ENCODE measurements around the gene NEU4.
"Not testable (repeated sequence)": the region's sequence is repeated elsewhere in the genome, so short reads cannot be mapped to it uniquely, and the experiment has no call there.

NEU4 gene

GRCh38 chr2:241808721-241809382 lies at the start of gene NEU4:
Gene NEU4, plus strand, starts transcription at chr2:241809193. Its CDS starts 5,292 bp downstream, at chr2:241814485.
- no peak for DNase-seq

- not testable (repeated sequence) for DNase-seq
Measured at GRCh38 chr2:241759893-241760292, 49.1 kb upstream of the NEU4 start.

DNA sequence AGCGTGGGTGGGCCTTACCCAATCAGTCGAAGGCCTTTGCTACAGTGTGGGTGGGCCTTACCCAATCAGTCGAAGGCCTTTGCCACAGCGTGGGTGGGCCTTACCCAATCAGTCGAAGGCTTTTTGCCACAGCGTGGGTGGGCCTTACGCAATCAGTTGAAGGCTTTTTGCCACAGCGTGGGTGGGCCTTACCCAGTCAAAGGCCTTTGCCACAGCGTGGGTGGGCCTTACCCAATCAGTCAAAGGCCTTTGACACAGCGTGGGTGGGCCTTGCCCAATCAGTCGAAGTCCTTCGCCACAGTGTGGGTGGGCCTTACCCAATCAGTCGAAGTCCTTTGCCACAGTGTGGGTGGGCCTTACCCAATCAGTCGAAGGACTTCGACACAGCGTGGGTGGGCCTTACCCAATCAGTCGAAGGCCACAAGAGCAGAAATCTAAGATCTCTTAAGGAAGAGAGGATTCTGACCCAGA lies 48.7 kb upstream of the NEU4 start:
- no peak for DNase-seq

GRCh38 chr2:241762321-241762932 lies 46.6 kb upstream of the NEU4 start:
- DNase-seq: no peak

DNA sequence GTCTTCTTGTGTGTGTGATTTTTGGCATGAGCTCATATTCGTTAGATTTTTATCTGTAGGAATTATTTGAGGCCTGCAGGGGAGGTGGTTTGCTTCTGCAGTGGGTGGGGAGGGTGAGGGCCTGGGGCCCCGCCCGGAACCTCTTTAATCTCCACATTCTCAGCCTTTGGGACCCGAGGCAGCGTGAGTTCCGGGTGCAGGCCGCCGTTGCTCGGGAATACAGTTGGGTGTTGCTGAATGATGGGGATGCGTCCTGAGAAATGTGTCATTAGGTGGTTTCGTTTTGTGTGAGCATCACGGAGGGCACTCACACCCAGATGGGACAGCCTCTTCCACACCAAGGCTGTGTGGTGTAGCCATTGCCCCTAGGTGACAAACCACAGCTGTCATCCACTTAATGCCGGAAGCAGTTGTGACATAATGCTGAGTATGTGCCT lies 46.0 kb upstream of the NEU4 start:
- DNase-seq: no peak

DNA sequence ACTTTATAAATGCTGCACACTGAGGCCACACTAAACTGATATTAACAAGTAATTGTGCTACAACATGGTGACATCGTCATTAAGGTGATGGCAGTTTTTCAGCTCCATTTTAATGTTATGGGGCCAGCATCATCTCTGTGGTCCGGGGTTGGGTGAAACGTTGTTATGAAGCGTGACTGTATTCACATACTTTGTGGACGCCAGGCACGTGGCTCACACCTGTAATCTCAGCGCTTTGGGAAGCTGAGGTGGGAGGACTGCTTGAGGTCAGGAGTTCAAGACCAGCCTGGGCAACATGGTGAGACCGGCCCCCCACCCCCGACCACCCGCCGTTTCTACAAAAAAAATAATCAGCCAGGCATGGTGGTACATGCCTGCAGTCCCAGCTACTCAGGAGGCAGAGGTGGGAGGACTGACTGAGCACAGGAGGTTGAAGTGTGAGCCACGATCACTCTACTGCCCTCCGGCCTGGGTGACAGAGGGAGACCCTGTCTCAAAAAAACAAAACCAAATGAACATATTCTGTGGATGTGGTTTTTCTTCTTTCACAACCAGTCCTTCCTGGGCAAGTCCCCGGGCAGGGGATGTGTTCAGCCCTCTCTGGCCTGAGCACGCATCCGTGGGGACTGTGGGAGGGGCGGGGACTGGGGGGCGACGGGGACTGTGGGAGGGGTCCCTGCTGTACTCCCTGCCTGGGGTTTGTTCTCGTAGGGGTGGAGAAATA lies 45.3 kb upstream of the NEU4 start:
- DNase-seq: no peak

DNA sequence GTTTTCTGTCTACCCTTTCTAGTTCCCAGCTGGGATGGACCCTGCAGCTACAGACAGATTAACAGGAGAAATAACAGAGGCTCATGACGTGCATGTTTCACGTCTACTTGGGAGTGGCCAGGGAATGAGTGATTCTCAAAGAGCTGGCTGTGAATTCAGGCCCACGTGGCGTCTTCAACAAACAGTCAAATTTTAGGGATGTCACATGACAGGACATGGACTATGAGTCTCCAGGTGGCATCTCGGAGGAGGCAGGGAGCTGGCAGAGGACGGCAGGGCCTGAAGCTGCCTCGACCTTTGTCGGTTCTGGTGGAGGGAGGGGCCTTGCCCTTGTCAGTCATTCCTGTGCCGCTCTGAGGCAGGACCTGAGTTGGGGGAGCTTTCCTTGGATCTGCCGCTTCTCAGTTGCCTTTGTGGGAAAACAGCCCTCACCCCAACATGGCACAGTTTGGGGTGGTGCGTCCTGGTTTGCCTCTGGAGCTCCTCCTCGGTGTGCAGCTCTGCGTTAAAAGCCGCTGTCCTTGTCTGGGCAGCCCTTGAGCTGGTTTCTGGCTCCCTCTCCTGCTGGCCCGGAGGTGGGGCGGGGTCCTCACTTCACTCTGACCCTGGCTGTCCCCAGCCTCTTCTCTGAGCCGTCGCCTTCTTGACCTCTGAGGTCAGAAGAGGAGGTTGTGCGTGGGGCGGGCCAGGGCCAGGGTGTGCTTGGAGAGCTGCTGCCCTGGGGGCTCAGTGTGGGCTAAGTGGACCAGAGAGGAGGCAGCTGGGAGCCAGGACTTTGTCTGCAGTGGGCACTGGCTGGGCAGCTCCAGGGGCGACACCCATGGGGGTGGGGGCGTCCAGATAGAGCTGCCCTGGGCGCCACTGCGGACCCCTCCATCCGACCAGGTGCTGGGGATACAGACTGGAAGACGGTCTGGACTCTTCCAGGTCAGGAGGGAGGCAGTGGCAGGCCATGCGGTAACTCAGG lies 44.4 kb upstream of the NEU4 start:
- no peak for DNase-seq

DNA sequence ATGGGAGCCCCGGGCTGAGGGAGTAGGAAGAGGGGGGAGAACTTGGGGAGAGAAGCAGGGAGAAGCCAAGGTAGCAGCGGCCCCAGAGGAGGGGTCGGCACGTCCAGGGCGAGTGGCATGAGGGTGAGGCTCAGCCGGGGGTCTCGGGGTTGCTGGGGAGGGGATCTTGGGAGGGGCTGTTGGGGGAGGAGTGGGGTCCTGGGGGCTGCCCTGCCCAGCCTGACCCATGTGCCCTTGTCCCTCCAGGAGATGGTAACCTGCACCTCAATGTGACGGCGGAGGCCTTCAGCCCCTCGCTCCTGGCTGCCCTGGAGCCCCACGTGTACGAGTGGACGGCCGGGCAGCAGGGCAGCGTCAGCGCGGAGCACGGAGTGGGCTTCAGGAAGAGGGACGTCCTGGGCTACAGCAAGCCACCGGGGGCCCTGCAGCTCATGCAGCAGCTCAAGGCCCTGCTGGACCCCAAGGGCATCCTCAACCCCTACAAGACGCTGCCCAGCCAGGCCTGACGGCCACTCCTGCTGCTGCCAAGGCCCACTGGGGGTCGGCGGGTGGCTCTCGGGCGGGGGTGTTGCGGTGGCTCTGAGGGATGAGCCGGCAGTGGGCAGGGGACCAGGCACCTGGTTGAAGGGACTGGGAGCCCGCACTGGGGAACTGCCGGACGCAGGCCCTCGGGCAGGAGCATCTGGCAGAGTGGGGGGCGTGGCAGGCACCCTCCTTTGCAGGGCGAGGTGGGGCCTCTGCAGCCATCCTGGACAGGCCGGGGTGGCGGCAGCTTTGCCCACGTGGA lies 41.3 kb upstream of the NEU4 start:
- no peak for DNase-seq

GRCh38 chr2:241768251-241768711 lies 40.7 kb upstream of the NEU4 start:
- DNase-seq: no peak

- no peak for DNase-seq
Measured at GRCh38 chr2:241768850-241769249, 40.1 kb upstream of the NEU4 start.

- DNase-seq: no peak
Measured at GRCh38 chr2:241769819-241770184, 39.2 kb upstream of the NEU4 start.

- DNase-seq: no peak
Measured at GRCh38 chr2:241770185-241770935, 38.6 kb upstream of the NEU4 start.

DNA sequence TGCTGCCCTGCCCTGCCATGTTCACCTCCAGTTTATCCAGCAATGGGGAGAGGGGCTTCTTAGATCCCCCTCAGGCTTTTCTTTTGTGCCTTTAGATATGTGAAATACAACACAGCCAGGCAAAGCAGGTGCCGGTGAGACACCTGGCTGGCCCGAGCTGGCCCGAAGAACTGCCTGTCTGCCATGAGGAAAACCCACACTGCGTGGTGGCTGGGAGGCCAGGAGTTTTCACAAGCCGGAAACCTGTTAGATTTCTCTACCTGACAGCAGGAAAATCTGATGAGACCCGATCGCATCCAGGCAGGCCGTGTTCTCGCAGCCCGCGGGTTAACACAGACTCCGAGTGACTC lies 38.1 kb upstream of the NEU4 start:
- no peak for DNase-seq

GRCh38 chr2:241771286-241772062 lies 37.5 kb upstream of the NEU4 start:
- DNase-seq: no peak

- DNase-seq: no peak
Measured at GRCh38 chr2:241772063-241772499, 36.9 kb upstream of the NEU4 start.

DNA sequence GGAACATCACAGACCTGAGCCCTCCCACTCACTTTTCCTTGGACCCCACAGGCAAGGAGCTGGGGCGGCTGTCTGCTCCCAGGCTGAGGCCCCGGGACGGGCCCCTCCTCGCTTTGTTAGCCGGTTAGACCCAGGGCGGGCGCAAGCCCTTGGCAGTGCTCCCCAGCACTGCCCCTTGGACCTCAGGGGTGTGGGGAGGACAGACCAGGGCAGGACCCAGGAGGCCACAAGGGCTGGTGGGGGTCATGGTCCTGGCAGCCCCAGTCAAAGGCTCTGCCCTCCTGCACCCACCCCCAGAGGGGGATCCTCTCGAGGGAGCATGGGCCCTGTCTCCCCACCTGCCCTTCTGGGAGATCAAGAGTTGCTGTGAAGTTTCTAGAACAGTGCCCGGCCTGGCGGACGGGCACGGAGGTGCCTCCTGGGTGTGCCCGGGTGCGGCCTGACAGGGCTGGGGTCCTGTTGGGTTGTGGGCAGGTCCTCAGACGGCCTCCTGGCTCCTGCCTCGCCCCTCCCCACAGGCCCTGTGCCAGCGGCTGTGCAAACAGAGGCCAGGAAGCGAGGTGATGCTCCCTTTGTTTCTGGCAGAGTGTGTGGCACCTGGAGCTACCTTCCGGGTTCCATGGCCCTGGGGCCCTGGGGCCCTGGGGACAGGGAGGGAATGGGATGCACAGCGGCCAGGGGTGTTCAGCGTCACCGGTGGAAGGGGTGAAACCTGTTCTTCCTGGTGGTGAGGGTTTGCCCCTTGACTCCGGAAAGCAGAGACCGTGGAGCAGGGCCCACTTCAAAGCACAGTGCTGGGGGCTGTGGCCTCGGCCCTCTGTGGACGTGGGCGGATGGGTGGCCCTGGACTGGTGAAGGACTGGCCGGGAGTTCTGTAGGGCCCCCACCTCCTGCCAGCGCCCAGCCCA lies 35.2 kb upstream of the NEU4 start:
- DNase-seq: no peak

GRCh38 chr2:241774419-241775222 lies 34.4 kb upstream of the NEU4 start:
- DNase-seq: no peak
